Astrocyte (in vitro differentiated cells and primary cell): Measurements from ENCODE around the gene TGM2. TPM values are rescaled to one million over a fixed set of nuclear protein-coding genes. Genes with fewer than 3 reads are reported as not detected.

Source experiments
- DNase-seq: peaks from one replicate; pipeline ENCODE4 v3.0.0-alpha.2; 2010; ENCODE audit warnings: low read depth
- FAIRE-seq: peaks from 2 replicates; lab custom pipeline; 2011; peaks lifted over from hg19 to GRCh38; lab: Jason Lieb, UNC
- H2AFZ ChIP-seq: 2 replicates; pipeline ENCODE4 v1.6.0; 2012; ENCODE audit warnings: low read depth, low read length, inconsistent platforms
- H3K27ac ChIP-seq: 2 replicates; pipeline ENCODE4 v1.5.1; 2011; ENCODE audit warnings: low read depth, low read length, inconsistent platforms
- H3K27me3 ChIP-seq: 2 replicates; pipeline ENCODE4 v1.6.0; 2011; ENCODE audit warnings: low read length, inconsistent platforms; ENCODE audit not compliant: insufficient read depth
- H3K36me3 ChIP-seq: 2 replicates; pipeline ENCODE4 v1.5.1; 2011; ENCODE audit warnings: low read length, inconsistent platforms; ENCODE audit not compliant: insufficient read depth
- H3K4me1 ChIP-seq: 2 replicates; pipeline ENCODE4 v1.5.1; 2011; ENCODE audit warnings: low read length, inconsistent platforms; ENCODE audit not compliant: insufficient read depth
- H3K4me2 ChIP-seq: 2 replicates; pipeline ENCODE4 v1.6.0; 2012; ENCODE audit warnings: low read length, inconsistent platforms
- H3K4me3 ChIP-seq: 2 replicates; pipeline ENCODE4 v1.5.1; 2011; ENCODE audit warnings: low read depth, mild to moderate bottlenecking, low read length, inconsistent platforms; ENCODE audit not compliant: insufficient read depth
- H3K79me2 ChIP-seq: 2 replicates; pipeline ENCODE4 v1.6.0; 2012; ENCODE audit warnings: mild to moderate bottlenecking, low read length, inconsistent platforms; ENCODE audit not compliant: insufficient read depth
- H3K9ac ChIP-seq: 2 replicates; pipeline ENCODE4 v1.6.0; 2012; ENCODE audit warnings: mild to moderate bottlenecking, low read length, inconsistent platforms
- H3K9me3 ChIP-seq: 2 replicates; pipeline ENCODE4 v1.5.1; 2012; ENCODE audit warnings: low read depth, mild to moderate bottlenecking, low read length, inconsistent platforms; ENCODE audit not compliant: insufficient read depth
- H4K20me1 ChIP-seq: 2 replicates; pipeline ENCODE4 v1.6.0; 2012; ENCODE audit warnings: low read length, inconsistent platforms; ENCODE audit not compliant: insufficient read depth
- H3K27ac Mint-ChIP-seq: one replicate; pipeline ENCODE4 v1.8.0; 2021; ENCODE audit warnings: mild to moderate bottlenecking, mixed read lengths; ENCODE audit not compliant: unreplicated experiment
- H3K27me3 Mint-ChIP-seq: one replicate; pipeline ENCODE4 v1.8.0; 2021; ENCODE audit warnings: low read depth, mixed read lengths; ENCODE audit not compliant: unreplicated experiment
- H3K36me3 Mint-ChIP-seq: one replicate; pipeline ENCODE4 v1.8.0; 2021; ENCODE audit warnings: low read depth, mixed read lengths; ENCODE audit not compliant: unreplicated experiment
- H3K4me1 Mint-ChIP-seq: one replicate; pipeline ENCODE4 v1.8.0; 2021; ENCODE audit warnings: low read depth, mixed read lengths; ENCODE audit not compliant: unreplicated experiment
- H3K4me3 Mint-ChIP-seq: one replicate; pipeline ENCODE4 v1.8.0; 2021; ENCODE audit warnings: mild to moderate bottlenecking, moderate library complexity, mixed read lengths; ENCODE audit not compliant: unreplicated experiment
- H3K9me3 Mint-ChIP-seq: one replicate; pipeline ENCODE4 v1.8.0; 2021; ENCODE audit warnings: mild to moderate bottlenecking, mixed read lengths; ENCODE audit not compliant: unreplicated experiment
- CTCF ChIP-seq: IDR thresholded peaks from 2 replicates; pipeline ENCODE4 v1.5.1; 2011; ENCODE audit warnings: low read depth, mild to moderate bottlenecking, inconsistent platforms, low read length, moderate library complexity; ENCODE audit not compliant: insufficient read depth
- EZH2 ChIP-seq: IDR thresholded peaks from 2 replicates; pipeline ENCODE4 v1.6.1; 2012; ENCODE audit warnings: mild to moderate bottlenecking, low read length, inconsistent platforms; ENCODE audit not compliant: insufficient read depth
- total RNA-seq: library from RNA; stranded (reverse); gene quantifications from 2 replicates; pipeline ENCODE4 v1.2.1, GENCODE V29; 2021

The TGM2 gene
- total RNA-seq, 1 donor from 2014 or later, result 98.9 TPM

GRCh38 chr20:38132156-38132909 is 32.7 kb downstream of the TGM2 start:
- Histone ChIP-seq H3K27ac (no peak overlapping the region), H3K4me2 (no peak overlapping the region), H3K9ac (no peak overlapping the region), H3K79me2 (no peaks in the 10 kb centered on the region), H2AFZ (no peak overlapping the region), H4K20me1 (no peaks in the 10 kb centered on the region), H3K9me3 (no peaks in the 10 kb centered on the region), H3K36me3 (peaks cover 12% of the 10 kb centered on the region), H3K4me3 (no peak overlapping the region), H3K27me3 (no peaks in the 10 kb centered on the region), H3K4me1 (peaks cover 34% of the 10 kb centered on the region)
- H3K4me1 Mint-ChIP-seq, result peaks cover 23% of the 10 kb centered on the region
- TF ChIP-seq EZH2 (no peak), CTCF (no peak)
- H3K27ac Mint-ChIP-seq, result no peak overlapping the region
- peaks cover 2% of the 10 kb centered on the region for H3K27me3 Mint-ChIP-seq
- DNase-seq (no peak), FAIRE-seq (no peak)
- peaks cover 2% of the 10 kb centered on the region for H3K36me3 Mint-ChIP-seq
- no peak overlapping the region for H3K4me3 Mint-ChIP-seq
- H3K9me3 Mint-ChIP-seq, result no peaks in the 10 kb centered on the region

- no peak overlapping the region for H3K27ac Mint-ChIP-seq
- Histone ChIP-seq H3K36me3 (peaks cover 11% of the 10 kb centered on the region), H3K4me2 (no peak overlapping the region), H3K27ac (no peak overlapping the region), H3K9ac (no peak overlapping the region), H3K4me3 (no peak overlapping the region), H3K79me2 (no peaks in the 10 kb centered on the region), H4K20me1 (no peaks in the 10 kb centered on the region), H3K9me3 (no peaks in the 10 kb centered on the region), H2AFZ (no peak overlapping the region), H3K27me3 (no peaks in the 10 kb centered on the region), H3K4me1 (peaks cover 39% of the 10 kb centered on the region)
- TF ChIP-seq CTCF (no peak), EZH2 (no peak)
- no peak for DNase-seq
- H3K9me3 Mint-ChIP-seq, result no peaks in the 10 kb centered on the region
- peaks cover 27% of the 10 kb centered on the region for H3K4me1 Mint-ChIP-seq
- peaks cover 2% of the 10 kb centered on the region for H3K36me3 Mint-ChIP-seq
- H3K4me3 Mint-ChIP-seq, result no peak overlapping the region
- no peak for FAIRE-seq
- peaks cover 2% of the 10 kb centered on the region for H3K27me3 Mint-ChIP-seq
Observed at GRCh38 chr20:38131588-38132121, 33.4 kb downstream of the TGM2 start.
